HFF-Myc (cell line): ENCODE data around the gene TGM5.

Source experiments
- DNase-seq: peaks from one replicate; pipeline ENCODE4 v3.0.0-alpha.2; 2011; ENCODE audit warnings: low read depth; ENCODE audit errors: extremely low read depth
- H3K4me3 ChIP-seq: replicated peaks from 2 replicates; pipeline ENCODE4 v1.5.1; 2011; ENCODE audit warnings: low read depth, mild to moderate bottlenecking, control low read depth, low read length
- CTCF ChIP-seq: IDR thresholded peaks from 2 replicates; pipeline ENCODE4 v1.5.1; 2012; ENCODE audit warnings: mild to moderate bottlenecking, low read depth, low read length, control low read depth; ENCODE audit errors: missing control alignments

The TGM5 gene

DNA sequence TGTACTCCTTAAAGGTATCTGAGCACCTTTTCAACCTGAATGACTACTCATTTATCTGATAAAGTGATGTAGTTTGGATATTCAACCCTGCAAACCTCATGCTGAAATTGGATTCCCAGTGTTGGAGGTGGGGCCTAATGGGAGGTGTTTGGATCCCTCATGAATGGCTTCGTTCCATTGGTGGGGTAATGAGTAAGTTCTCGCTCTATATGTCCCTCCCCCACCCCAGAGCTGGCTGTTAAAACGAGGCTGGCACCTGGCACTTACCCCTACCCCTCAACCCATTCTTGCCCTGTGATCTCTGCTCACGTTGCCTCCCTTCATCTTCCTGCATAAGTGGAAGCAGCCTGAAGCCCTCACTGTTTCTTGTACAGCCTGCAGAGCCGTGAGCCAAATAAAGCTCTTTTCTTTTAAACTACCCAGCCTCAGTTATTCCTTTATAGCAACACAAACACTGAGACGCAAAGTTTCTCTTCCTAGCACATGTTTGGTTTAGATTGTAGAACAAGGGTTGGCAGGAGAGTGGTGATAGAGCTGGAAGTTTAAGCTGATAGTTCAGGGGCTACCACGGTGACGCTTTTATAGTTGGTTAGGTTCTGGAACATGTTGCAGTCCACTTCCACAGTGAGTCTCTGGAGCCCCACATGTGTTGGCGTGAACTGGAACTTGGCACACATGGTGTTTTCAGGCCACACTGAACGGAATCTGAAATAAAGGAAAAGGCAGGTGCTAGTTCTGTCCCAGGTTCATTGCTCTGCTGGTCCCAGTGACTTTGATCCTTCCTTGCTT is 69.8 kb downstream of the TGM5 start:
- no peak overlapping the region for H3K4me3 ChIP-seq
- DNase-seq: no peak
- TF ChIP-seq CTCF: no peak

- no peak for TF ChIP-seq CTCF
- DNase-seq: no peak
- no peak overlapping the region for H3K4me3 ChIP-seq
These were observed 71.9 kb downstream of the TGM5 start for GRCh38 chr15:43194795-43195194.

GRCh38 chr15:43193710-43194109 is 73.0 kb downstream of the TGM5 start:
- no peak for DNase-seq
- TF ChIP-seq CTCF: no peak
- no peak overlapping the region for H3K4me3 ChIP-seq

GRCh38 chr15:43190178-43190577 is 76.5 kb downstream of the TGM5 start:
- DNase-seq: no peak
- H3K4me3 ChIP-seq: no peak overlapping the region
- TF ChIP-seq CTCF: no peak

- H3K4me3 ChIP-seq: no peak overlapping the region
- DNase-seq: no peak
- TF ChIP-seq CTCF: no peak
These were observed 77.4 kb downstream of the TGM5 start for GRCh38 chr15:43189296-43189695.

- peak; percentile 61 for TF ChIP-seq CTCF
- no peak overlapping the region for H3K4me3 ChIP-seq
- peak; percentile 30 for DNase-seq
These were observed 79.1 kb downstream of the TGM5 start for GRCh38 chr15:43187544-43188155.
